H1 (cell line): Measurements from ENCODE around the gene IFNL3. TPM values are rescaled to one million over a fixed set of nuclear protein-coding genes. Genes with fewer than 3 reads are reported as not detected.

Experiments used
- CTCF ChIP-seq, 3 experiments: IDR thresholded peaks; 1 replicate in 2 of 3; 2 replicates in 1 of 3; pipeline versions ENCODE4 v1.5.1 to v1.6.1; 2011; ENCODE audit warnings: low read length in 3 of 3, mild to moderate bottlenecking in 3 of 3, inconsistent platforms in 2 of 3, low read depth in 1 of 3, moderate library complexity in 1 of 3; ENCODE audit not compliant: insufficient read depth in 1 of 3; ENCODE audit errors: control extremely low read depth in 1 of 3
- E2F6 ChIP-seq: IDR thresholded peaks from 2 replicates; pipeline ENCODE4 v1.6.1; 2012; ENCODE audit warnings: inconsistent platforms
- EZH2 ChIP-seq: fragments of 200-600 bp; sonication (generic); IDR thresholded peaks from 2 replicates; pipeline ENCODE4 v1.7.1; 2012; ENCODE audit warnings: low read depth, mild to moderate bottlenecking, moderate library complexity, low read length, inconsistent platforms; ENCODE audit not compliant: severe bottlenecking
- GABPA ChIP-seq: IDR thresholded peaks from 2 replicates; pipeline ENCODE4 v1.6.1; 2011; ENCODE audit warnings: mild to moderate bottlenecking, low read length, moderate library complexity, borderline replicate concordance; ENCODE audit not compliant: insufficient read depth
- HDAC6 ChIP-seq: IDR thresholded peaks from one replicate; pipeline ENCODE4 v1.7.1; 2012; ENCODE audit warnings: low read depth, mild to moderate bottlenecking, inconsistent platforms, low read length, moderate library complexity
- KDM1A ChIP-seq: fragments of 200-600, 300-600 bp; sonication (generic); IDR thresholded peaks from 2 replicates; pipeline ENCODE4 v1.7.1; 2016; ENCODE audit warnings: mild to moderate bottlenecking, low read length, borderline replicate concordance
- MAX ChIP-seq: IDR thresholded peaks from 2 replicates; pipeline ENCODE4 v1.6.1; 2012; ENCODE audit warnings: inconsistent platforms
- RBBP5 ChIP-seq: IDR thresholded peaks from 2 replicates; pipeline ENCODE4 v1.7.1; 2012; ENCODE audit warnings: low read depth, mild to moderate bottlenecking, inconsistent platforms, low read length, moderate library complexity, borderline replicate concordance
- SP1 ChIP-seq: IDR thresholded peaks from 2 replicates; pipeline ENCODE4 v1.6.1; 2011; ENCODE audit warnings: low read depth, low read length
- TAF7 ChIP-seq: optimal IDR thresholded peaks from 2 replicates; pipeline ENCODE3; 2011; ENCODE audit warnings: low read depth, mild to moderate bottlenecking, inconsistent platforms, low read length, moderate library complexity, borderline replicate concordance
- ZNF274 ChIP-seq: IDR thresholded peaks from 2 replicates; pipeline ENCODE4 v1.7.0; 2012; ENCODE audit warnings: low read length, borderline replicate concordance; ENCODE audit errors: extremely low read depth
- polyA plus RNA-seq, 7 experiments: library from polyadenylated mRNA; depleted of rRNA in 3 of 7; stranded (reverse) in 5 of 7; unstranded in 2 of 7; fragments of >200 nt in 5 of 7; fragments of 200-250 nt in 2 of 7; gene quantifications; 1 replicate in 5 of 7; 2 replicates in 1 of 7; 4 replicates in 1 of 7; pipeline versions ENCODE4 v1.2.1 to v1.2.3, GENCODE V29; 2011 to 2013; ENCODE audit warnings: missing spikeins in 2 of 7, mixed read lengths in 2 of 7
- total RNA-seq: library from RNA; stranded (reverse); fragmentation: NEBNext Ultra II Directional; extraction: Animal tissue kit (Norgen Biotek cat#: 25700); gene quantifications from 2 replicates; pipeline ENCODE4 v1.2.1, GENCODE V29; 2021

Gene IFNL3
- total and polyA plus RNA-seq, 2 of the 8 experiments (the other 6 are each of a cell fraction or from before 2014, with no cell fraction given), result 0.11 TPM; not detected in 1

- TF ChIP-seq RBBP5 (no peak), E2F6 (peak; percentile 87), MAX (peak; percentile 93), TAF7 (no peak), CTCF (IDR thresholded peaks at IDR 0.05; ENCODE audit: control extremely low read depth in 1 of 3, insufficient read depth in 1 of 3, low read depth in 1 of 3, low read length in 3 of 3) (no peak), SP1 (no peak), KDM1A (no peak), HDAC6 (no peak), ZNF274 (no peak), EZH2 (peak; percentile 96), GABPA (peak; percentile 53)
Measured at GRCh38 chr19:39247701-39248664, 3.2 kb upstream of the IFNL3 start (continued).
